ENCODE data around the gene TTC38.

GRCh38 chr22:46229701-46230100, 38.1 kb upstream of the TTC38 start:
- TF ChIP-seq CTCF (IDR thresholded peaks at IDR 0.05; ENCODE audit: poor library complexity, severe bottlenecking), result no peak
- no peak for TF ChIP-seq EZH2 (IDR thresholded peaks at IDR 0.05; ENCODE audit: borderline replicate concordance, insufficient read depth, low read length, poor library complexity, severe bottlenecking)
- TF ChIP-seq RAD21 (conservative IDR thresholded peaks at IDR 0.05), result no peak
- TF ChIP-seq POLR2AphosphoS5 (IDR thresholded peaks at IDR 0.05), result no peak
- no peak for TF ChIP-seq MXI1 (conservative IDR thresholded peaks at IDR 0.05; ENCODE audit: poor library complexity, severe bottlenecking)

Measured in neural cell (in vitro differentiated cells).